Measurements from ENCODE around the gene C10orf71.

DNA sequence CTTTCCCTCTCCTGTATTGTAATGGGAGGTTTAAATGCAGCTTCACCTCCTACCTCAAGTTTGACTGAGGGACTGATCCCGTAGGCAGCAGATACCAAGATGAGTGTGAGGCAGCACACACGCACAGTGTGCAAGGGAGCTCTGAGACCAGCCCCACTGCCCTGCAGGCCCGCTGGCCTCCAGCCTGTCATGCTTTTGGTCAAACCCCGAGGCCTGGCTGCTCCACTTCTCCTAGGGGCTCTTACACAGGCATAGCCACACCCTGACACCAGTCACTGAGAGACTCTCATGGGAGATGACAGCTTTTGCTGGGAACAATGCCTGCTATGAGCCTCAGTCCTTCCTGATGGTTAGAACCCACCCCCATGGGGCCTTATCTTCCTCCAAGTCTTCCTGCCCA, 69.3 kb downstream of the C10orf71 start:
- TF ChIP-seq, protein P1, sequence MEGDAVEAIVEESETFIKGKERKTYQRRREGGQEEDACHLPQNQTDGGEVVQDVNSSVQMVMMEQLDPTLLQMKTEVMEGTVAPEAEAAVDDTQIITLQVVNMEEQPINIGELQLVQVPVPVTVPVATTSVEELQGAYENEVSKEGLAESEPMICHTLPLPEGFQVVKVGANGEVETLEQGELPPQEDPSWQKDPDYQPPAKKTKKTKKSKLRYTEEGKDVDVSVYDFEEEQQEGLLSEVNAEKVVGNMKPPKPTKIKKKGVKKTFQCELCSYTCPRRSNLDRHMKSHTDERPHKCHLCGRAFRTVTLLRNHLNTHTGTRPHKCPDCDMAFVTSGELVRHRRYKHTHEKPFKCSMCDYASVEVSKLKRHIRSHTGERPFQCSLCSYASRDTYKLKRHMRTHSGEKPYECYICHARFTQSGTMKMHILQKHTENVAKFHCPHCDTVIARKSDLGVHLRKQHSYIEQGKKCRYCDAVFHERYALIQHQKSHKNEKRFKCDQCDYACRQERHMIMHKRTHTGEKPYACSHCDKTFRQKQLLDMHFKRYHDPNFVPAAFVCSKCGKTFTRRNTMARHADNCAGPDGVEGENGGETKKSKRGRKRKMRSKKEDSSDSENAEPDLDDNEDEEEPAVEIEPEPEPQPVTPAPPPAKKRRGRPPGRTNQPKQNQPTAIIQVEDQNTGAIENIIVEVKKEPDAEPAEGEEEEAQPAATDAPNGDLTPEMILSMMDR (IDR thresholded peaks at IDR 0.05; ENCODE audit: borderline replicate concordance, extremely low read depth, low read length, poor library complexity, severe bottlenecking): no peak
- TF ChIP-seq EZH2 (IDR thresholded peaks at IDR 0.05; ENCODE audit: borderline replicate concordance, low read depth, low read length, severe bottlenecking): no peak
